K562 (cell line): Measurements from ENCODE around the gene RHOT1. TPM values are rescaled to one million over a fixed set of nuclear protein-coding genes. Genes with fewer than 3 reads are reported as not detected.
A peak's percentile ranks its signal among the peaks of the same experiment; 100 is the strongest.
"Not testable (repeated sequence)": the region's sequence is repeated elsewhere in the genome, so short reads cannot be mapped to it uniquely, and the experiment has no call there.

Source experiments
- ATAC-seq: fragments of 200-7000 bp; cut with Tn5 transposase; 3 replicates; pipeline ENCODE4 v1.9.1; 2020; ENCODE audit warnings: moderate library complexity
- BruUV-seq: library from RNA; stranded (reverse); fragments of 400-500 nt; replicated peaks from 2 replicates; lab custom pipeline; 2021; lab: Mats Ljungman, UMichigan
- CTCF ChIA-PET: fragments of 300-600 bp; formaldehyde crosslinking; extraction: SDS; loops from one replicate; lab custom pipeline; 2021; ENCODE audit warnings: low intra/inter-chr PET ratio; lab: Yijun Ruan, JAX
- POLR2A ChIA-PET: fragments of 300-600, 350-650 bp; sonication (Branson Sonifier 250); formaldehyde crosslinking; extraction: SDS; loops from one replicate; lab custom pipeline; 2021; ENCODE audit warnings: antibody characterized with exemption, inconsistent platforms; lab: Yijun Ruan, JAX
- DNase-seq, 4 experiments: peaks; one replicate each; pipeline versions ENCODE4 v3.0.0 to v3.0.0-alpha.2; 2011 to 2018; ENCODE audit warnings: low spot score in 3 of 4, mixed read lengths in 3 of 4; ENCODE audit errors: extremely low read depth in 1 of 4
- FAIRE-seq: peaks from 2 replicates; lab custom pipeline; 2011; peaks lifted over from hg19 to GRCh38; lab: Jason Lieb, UNC
- H2AFZ ChIP-seq: 2 replicates; pipeline ENCODE4 v1.6.0; 2011; ENCODE audit warnings: low read depth, low read length, control low read depth, inconsistent platforms
- H3K27ac ChIP-seq: fragments of 200-600 bp; 3 replicates; pipeline ENCODE4 v1.8.0; 2011; ENCODE audit warnings: low read depth, mild to moderate bottlenecking, control low read depth, inconsistent platforms, low read length, moderate library complexity, mixed read lengths; ENCODE audit errors: extremely low read depth
- H3K27me3 ChIP-seq, 2 experiments: fragments of 300-600 bp in 1 of 2; 2 replicates in 1 of 2; 3 replicates in 1 of 2; pipeline versions ENCODE4 v1.6.0 to v1.8.0; 2011; ENCODE audit warnings: inconsistent platforms in 2 of 2, low read length in 2 of 2, mild to moderate bottlenecking in 1 of 2, mixed read lengths in 1 of 2, moderate library complexity in 1 of 2; ENCODE audit not compliant: control insufficient read depth in 2 of 2, insufficient read depth in 2 of 2
- H3K36me3 ChIP-seq: fragments of 300-600 bp; 3 replicates; pipeline ENCODE4 v1.8.0; 2011; ENCODE audit warnings: mild to moderate bottlenecking, low read length, inconsistent platforms; ENCODE audit not compliant: control insufficient read depth, insufficient read depth
- H3K4me1 ChIP-seq, 2 experiments: fragments of 200-600 bp in 1 of 2; replicated peaks in 1 of 2; 2 replicates in 1 of 2; 3 replicates in 1 of 2; pipeline versions ENCODE4 v1.5.1 to v1.8.0; 2011; ENCODE audit warnings: inconsistent platforms in 2 of 2, low read length in 2 of 2, mild to moderate bottlenecking in 1 of 2, mixed read lengths in 1 of 2, moderate library complexity in 1 of 2; ENCODE audit not compliant: control insufficient read depth in 2 of 2, insufficient read depth in 2 of 2
- H3K4me2 ChIP-seq: 2 replicates; pipeline ENCODE4 v1.6.1; 2011; ENCODE audit warnings: low read length, control low read depth, inconsistent platforms, mixed read lengths; ENCODE audit not compliant: insufficient read depth
- H3K4me3 ChIP-seq: fragments of 200-600 bp; sonication (generic), shearing (Covaris generic); 2 replicates; pipeline ENCODE4 v1.5.1; 2016; ENCODE audit warnings: control low read depth, inconsistent platforms
- H3K79me2 ChIP-seq: fragments of 200-600 bp; 3 replicates; pipeline ENCODE4 v1.8.0; 2011; ENCODE audit warnings: low read length, inconsistent platforms; ENCODE audit not compliant: control insufficient read depth, insufficient read depth
- H3K9ac ChIP-seq, 2 experiments: 2 replicates each; pipeline versions ENCODE4 v1.6.0 to v1.6.1; 2011; ENCODE audit warnings: low read depth in 2 of 2, low read length in 2 of 2, control low read depth in 1 of 2, inconsistent platforms in 1 of 2, mild to moderate bottlenecking in 1 of 2, mixed read lengths in 1 of 2; ENCODE audit not compliant: insufficient read depth in 1 of 2
- H3K9me1 ChIP-seq: one replicate; pipeline ENCODE4 v1.6.0; 2011; ENCODE audit warnings: inconsistent platforms, mild to moderate bottlenecking, low read length, moderate library complexity; ENCODE audit not compliant: control insufficient read depth, insufficient read depth
- H3K9me3 ChIP-seq: replicated peaks from 2 replicates; pipeline ENCODE4 v1.5.1; 2011; ENCODE audit warnings: low read depth, low read length, inconsistent platforms; ENCODE audit not compliant: control insufficient read depth, insufficient read depth
- H4K20me1 ChIP-seq: replicated peaks from 2 replicates; pipeline ENCODE4 v1.6.1; 2011; ENCODE audit warnings: low read length, inconsistent platforms, mixed read lengths; ENCODE audit not compliant: control insufficient read depth, insufficient read depth
- ATF7 ChIP-seq: fragments of 450-650 bp; IDR thresholded peaks from 2 replicates; pipeline ENCODE4 v1.7.1; 2014; ENCODE audit warnings: mild to moderate bottlenecking, moderate library complexity
- CHD4 ChIP-seq: fragments of 200-600 bp; sonication (generic); IDR thresholded peaks from 3 replicates; pipeline ENCODE4 v1.6.1; 2012; ENCODE audit warnings: low read depth, mild to moderate bottlenecking, mixed read lengths, low read length, inconsistent platforms; ENCODE audit not compliant: insufficient read depth, insufficient replicate concordance, poor library complexity, severe bottlenecking
- DEAF1 ChIP-seq: fragments of 450-650 bp; formaldehyde crosslinking; IDR thresholded peaks from 2 replicates; pipeline ENCODE4 v1.4.0; 2020; ENCODE audit warnings: mild to moderate bottlenecking, moderate library complexity
- HOMEZ ChIP-seq: fragments of 250-450 bp; sonication (Bioruptor Pico); IDR thresholded peaks from 2 replicates; pipeline ENCODE4 v1.4.0; 2020; ENCODE audit warnings: mild to moderate bottlenecking, moderate library complexity
- PCBP2 ChIP-seq: fragments of 200-400 bp; formaldehyde crosslinking; IDR thresholded peaks from 2 replicates; pipeline ENCODE4 v1.6.1; 2018; ENCODE audit warnings: low read length, low read depth, mild to moderate bottlenecking, moderate library complexity; ENCODE audit not compliant: poor library complexity, severe bottlenecking
- ZNF584 ChIP-seq: fragments of 200-800 bp; sonication (Bioruptor generic); IDR thresholded peaks from 2 replicates; pipeline ENCODE4 v1.6.1; 2016; ENCODE audit warnings: low read depth, mild to moderate bottlenecking, missing genetic modification characterization, missing compliant biosample characterization
- ZNF778 ChIP-seq: fragments of 450-650 bp; formaldehyde crosslinking; IDR thresholded peaks from 2 replicates; pipeline ENCODE4 v1.4.0; 2020; ENCODE audit warnings: mild to moderate bottlenecking, moderate library complexity
- WGBS: fragments of 100-300 bp; shearing (Covaris generic); methylation state at CpG from one replicate; pipeline ENCODE4 v1.1.6; 2016; ENCODE audit warnings: low coverage, mixed read lengths; ENCODE audit not compliant: insufficient coverage; ENCODE audit errors: missing lambda C conversion rate; 5-methylcytosine and 5-hydroxymethylcytosine counted together
- in situ Hi-C: fragments of 300-500 bp; cut with MboI; formaldehyde crosslinking; loops from 4 replicates; pipeline ENCODE4 v1.15.0; 2018; ENCODE audit warnings: inconsistent platforms, mixed read lengths
- intact Hi-C: fragments of 100-400 bp; cut with micrococcal nuclease; formaldehyde crosslinking; loops from 2 replicates; pipeline ENCODE4 v1.14.2; 2022
- polyA plus RNA-seq, 8 experiments: library from polyadenylated mRNA; depleted of rRNA in 4 of 8; stranded (reverse) in 5 of 8; unstranded in 3 of 8; fragments of >200 nt; fragmentation: Nextera tagmentation in 2 of 8; fragmentation: Illumina TruSeq in 1 of 8; extraction: Ambion mirVana in 2 of 8; extraction: Trizol in 1 of 8; gene quantifications; 2 replicates each; pipeline versions ENCODE4 v1.2.1 to v1.2.3, GENCODE V29; 2011 to 2014; ENCODE audit warnings: inconsistent platforms in 1 of 8, missing spikeins in 1 of 8
- total RNA-seq, 7 experiments: library from RNA; depleted of rRNA in 6 of 7; stranded (reverse); fragments of >200 nt in 6 of 7; fragmentation: Illumina TruSeq in 2 of 7; extraction: Trizol in 2 of 7; gene quantifications; 2 replicates each; pipeline versions ENCODE4 v1.2.1 to v1.2.3, GENCODE V29; 2011 to 2021; ENCODE audit warnings: low replicate concordance in 1 of 7

The RHOT1 gene
- total and polyA plus RNA-seq, 9 of the 15 experiments (the other 6 are each of a cell fraction or from before 2014, with no cell fraction given): 23.0 to 101 (median 32.2) TPM

- TF ChIP-seq ZNF778 (CRISPR knock-in tag) (no peak), ATF7 (peak; percentile 95), CHD4 (no peak)
- TF ChIP-seq, all 486 proteins: peak for 6
Observed at GRCh38 chr17:32114536-32114935, 27.8 kb upstream of the RHOT1 start (continued).

- H3K4me3 ChIP-seq, in situ Hi-C loops, H4K20me1 ChIP-seq, CTCF ChIA-PET, BruUV-seq, intact Hi-C loops, H2AFZ ChIP-seq, ATAC-seq, POLR2A ChIA-PET, H3K9me3 ChIP-seq, DNase-seq, FAIRE-seq, H3K4me2 ChIP-seq, H3K36me3 ChIP-seq, H3K9ac ChIP-seq, H3K9me1 ChIP-seq, H3K79me2 ChIP-seq, H3K27ac ChIP-seq: not testable (repeated sequence)
- 24% methylated on average over 8 of the region's 8 CpGs for WGBS
- H3K4me1 ChIP-seq: peaks cover 9 to 10% of the 10 kb centered on the region in 2 experiments; a peak in 4 of 5 replicates
- peaks cover 11 to 39% of the 10 kb centered on the region in 2 experiments; a peak in 4 of 5 replicates for H3K27me3 ChIP-seq
Observed at GRCh38 chr17:32115546-32115945, 26.8 kb upstream of the RHOT1 start.

GRCh38 chr17:32116937-32117336, 25.4 kb upstream of the RHOT1 start:
- intact Hi-C loops: no loop called here
- WGBS: 9% methylated on average over 2 of the region's 2 CpGs
- Histone ChIP-seq H3K36me3 (no peaks in the 10 kb centered on the region), H3K4me2 (no peak overlapping the region), H3K4me3 (no peak overlapping the region), H3K9me3 (no peaks in the 10 kb centered on the region), H3K9ac (no peak overlapping the region), H3K27me3 (peaks cover 11 to 44% of the 10 kb centered on the region in 2 experiments; a peak in 4 of 5 replicates), H4K20me1 (no peaks in the 10 kb centered on the region), H3K9me1 (no peaks in the 10 kb centered on the region), H3K79me2 (no peaks in the 10 kb centered on the region), H3K4me1 (peaks cover 3 to 4% of the 10 kb centered on the region in 2 experiments; a peak in 4 of 5 replicates), H3K27ac (no peak overlapping the region), H2AFZ (no peak overlapping the region)
- DNase-seq (no peak), ATAC-seq (no peak), FAIRE-seq (no peak)
- no TSS peak for BruUV-seq
- ChIA-PET CTCF (no interaction called here), POLR2A (no interaction called here)
- in situ Hi-C loops: no loop called here
- TF ChIP-seq DEAF1 (CRISPR knock-in tag) (no peak), ZNF584 (CRISPR knock-in tag) (no peak), PCBP2 (no peak), HOMEZ (CRISPR knock-in tag) (no peak)
